ENCODE measurements around the gene BRCA1.
"Not testable (repeated sequence)": the region's sequence is repeated elsewhere in the genome, so short reads cannot be mapped to it uniquely, and the experiment has no call there.

The BRCA1 gene

GRCh38 chr17:43125133-43125966, at the start of gene BRCA1:
TSS of gene BRCA1 (minus strand) at chr17:43125364. CDS start at chr17:43124096, 1,268 bp downstream.
- peak; percentile 82 to 97 for DNase-seq

DNA sequence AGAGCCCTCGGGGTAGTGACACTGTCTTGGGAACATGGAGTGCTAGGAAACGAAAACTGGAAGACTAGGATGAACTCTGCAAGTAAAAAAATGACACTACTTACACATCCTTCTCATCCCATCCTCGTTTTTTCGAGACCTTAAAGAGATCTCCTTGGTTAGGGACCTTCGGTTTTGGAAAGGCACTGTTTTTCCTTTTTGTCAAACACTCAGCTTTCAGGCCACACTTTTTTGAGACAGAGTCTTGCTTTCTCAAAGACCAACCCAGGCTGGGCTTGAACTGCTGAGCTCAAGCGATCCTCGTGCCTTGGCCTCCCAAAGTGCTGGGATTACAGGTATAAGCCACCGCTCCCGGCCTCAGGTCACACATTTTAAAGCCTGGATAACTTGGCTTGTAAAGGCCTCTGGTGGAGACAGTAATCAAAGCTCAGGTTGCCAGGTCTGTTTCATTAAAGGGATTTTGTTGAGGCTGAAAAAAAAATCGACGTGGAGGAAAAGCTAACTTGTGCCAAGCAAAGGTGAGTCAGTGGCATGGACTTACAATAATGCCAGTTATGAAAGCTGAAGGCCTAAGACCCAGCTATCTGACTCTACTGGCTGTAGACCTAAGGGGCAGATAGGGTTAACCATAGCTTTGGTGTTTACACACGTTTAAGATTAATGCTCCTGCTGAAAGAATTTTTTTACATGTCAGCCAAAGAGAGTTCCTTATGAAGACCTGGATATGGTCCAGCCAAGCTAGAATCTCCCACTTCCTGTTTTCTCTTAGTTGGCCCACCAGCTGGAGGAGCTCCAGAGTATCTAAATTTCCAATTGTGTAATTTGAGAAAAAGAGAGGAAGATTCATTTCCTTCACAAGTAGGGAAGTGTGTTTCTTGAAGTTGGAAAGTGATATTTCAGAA, 46.7 kb upstream of the BRCA1 start:
- DNase-seq, result peak; percentile 4 to 30

- peak; percentile 95 to 98 for DNase-seq
These were observed 45.8 kb upstream of the BRCA1 start, which contains the start of gene NBR1 for GRCh38 chr17:43170766-43171585. TSS of gene NBR1 (plus strand) at chr17:43171214. CDS start at chr17:43175800, 4,586 bp downstream.

DNA sequence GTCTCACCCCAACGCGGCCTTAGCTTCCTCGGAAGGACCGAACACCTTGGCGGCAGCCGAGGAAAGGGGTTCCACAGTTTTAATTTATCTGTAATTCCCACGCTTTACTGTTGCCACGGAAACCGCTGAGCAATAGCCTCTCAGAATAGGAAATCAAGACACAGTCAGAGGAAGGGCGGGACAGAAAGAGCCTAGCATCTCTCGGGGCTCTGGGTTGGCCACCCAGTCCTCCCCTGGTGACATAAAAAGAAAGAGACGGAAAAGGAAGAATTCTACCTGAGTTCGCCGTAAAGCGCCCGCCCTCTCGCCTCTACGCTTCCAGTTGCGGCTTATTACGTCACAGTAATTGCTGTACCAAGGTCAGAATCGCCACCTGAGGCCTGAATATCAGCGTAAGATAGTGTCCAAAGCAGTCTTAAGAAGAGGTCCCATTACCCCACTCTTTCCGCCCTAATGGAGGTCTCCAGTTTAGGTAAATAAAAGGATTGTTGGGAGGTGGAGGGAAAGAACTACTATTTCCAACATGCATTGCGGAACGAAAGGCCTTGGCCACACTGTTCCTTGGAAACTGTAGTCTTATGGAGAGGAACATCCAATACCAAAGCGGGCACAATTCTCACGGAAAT, 45.1 kb upstream of the BRCA1 start:
- DNase-seq, result peak; percentile 74 to 94

- DNase-seq, result no peak
These were observed 44.5 kb upstream of the BRCA1 start for GRCh38 chr17:43169561-43170139.

GRCh38 chr17:43165971-43166370, 40.8 kb upstream of the BRCA1 start:
- not testable (repeated sequence) for DNase-seq

- not testable (repeated sequence) for DNase-seq
These were observed 34.8 kb upstream of the BRCA1 start for GRCh38 chr17:43159957-43160356.

GRCh38 chr17:43159232-43159631, 34.1 kb upstream of the BRCA1 start:
- DNase-seq, result not testable (repeated sequence)

- no peak for DNase-seq
These were observed 30.5 kb upstream of the BRCA1 start for GRCh38 chr17:43155666-43156065.

GRCh38 chr17:43153197-43153835, 28.2 kb upstream of the BRCA1 start:
- not testable (repeated sequence) for DNase-seq

DNA sequence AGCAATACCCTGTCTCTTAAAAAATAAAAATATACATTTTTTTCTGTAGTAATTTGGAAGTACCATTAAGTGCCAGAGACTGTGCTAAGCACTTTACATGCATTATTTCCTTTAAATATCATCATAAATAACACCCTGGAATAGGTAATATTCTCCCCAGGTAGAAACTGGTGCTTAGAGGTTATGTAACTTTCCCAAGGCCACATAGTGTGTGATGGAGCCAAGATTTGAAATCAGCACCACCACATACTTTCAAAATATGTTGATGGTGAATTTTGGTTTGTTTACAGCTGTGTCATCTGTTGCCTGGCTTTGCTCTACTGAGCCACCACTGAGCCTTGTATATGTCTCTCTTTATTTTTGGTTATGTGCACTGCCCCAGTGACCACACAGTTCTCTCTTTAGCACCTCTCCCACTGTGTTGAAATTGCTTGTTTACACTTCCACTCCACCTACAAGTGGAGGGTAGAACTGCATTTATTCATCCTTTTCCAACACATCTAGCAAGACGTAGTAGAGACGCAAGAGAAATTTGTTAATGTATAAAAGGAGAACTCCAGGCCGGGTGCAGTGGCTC, 26.8 kb upstream of the BRCA1 start:
- no peak for DNase-seq

DNA sequence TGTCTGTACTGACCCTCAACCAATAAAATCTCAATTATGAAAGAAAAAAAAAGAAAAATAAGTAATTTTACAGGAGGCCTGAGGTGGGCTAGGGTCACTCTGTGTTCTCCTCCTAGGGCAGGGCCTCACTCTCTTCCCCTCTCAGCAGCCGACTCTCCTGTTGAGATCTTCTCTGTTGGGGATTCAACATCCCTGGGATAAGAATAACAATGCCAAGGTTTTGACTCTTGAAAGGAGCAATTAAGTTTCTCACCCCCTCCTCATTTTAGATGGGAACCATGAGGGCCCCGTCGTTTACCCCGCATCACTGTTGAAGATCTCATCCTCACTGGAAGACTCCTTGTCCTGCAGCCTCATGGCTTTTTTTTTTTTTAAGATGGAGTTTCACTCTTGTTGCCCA, 21.5 kb upstream of the BRCA1 start:
- no peak for DNase-seq

- DNase-seq, result no peak
These were observed 18.0 kb upstream of the BRCA1 start for GRCh38 chr17:43143201-43143600.

DNA sequence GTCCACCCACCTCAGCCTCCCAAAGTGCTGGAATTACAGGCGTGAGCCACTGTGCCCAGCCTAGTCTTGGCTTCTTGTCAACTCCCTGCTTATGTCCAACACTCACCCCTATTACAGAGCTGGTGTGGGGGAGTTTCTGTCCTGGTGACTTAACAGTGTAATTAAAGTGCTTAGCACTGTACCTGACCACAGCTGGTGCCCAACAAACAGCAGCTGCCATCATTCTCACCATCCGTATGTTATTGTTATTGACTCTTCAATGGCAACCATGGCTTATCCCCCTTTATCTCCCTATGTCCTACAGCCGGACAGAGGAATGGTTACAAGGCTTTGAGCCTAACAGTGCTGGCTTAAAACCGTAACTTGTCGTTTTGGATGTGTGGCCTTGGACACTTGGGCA, 17.0 kb upstream of the BRCA1 start:
- DNase-seq, result no peak

DNA sequence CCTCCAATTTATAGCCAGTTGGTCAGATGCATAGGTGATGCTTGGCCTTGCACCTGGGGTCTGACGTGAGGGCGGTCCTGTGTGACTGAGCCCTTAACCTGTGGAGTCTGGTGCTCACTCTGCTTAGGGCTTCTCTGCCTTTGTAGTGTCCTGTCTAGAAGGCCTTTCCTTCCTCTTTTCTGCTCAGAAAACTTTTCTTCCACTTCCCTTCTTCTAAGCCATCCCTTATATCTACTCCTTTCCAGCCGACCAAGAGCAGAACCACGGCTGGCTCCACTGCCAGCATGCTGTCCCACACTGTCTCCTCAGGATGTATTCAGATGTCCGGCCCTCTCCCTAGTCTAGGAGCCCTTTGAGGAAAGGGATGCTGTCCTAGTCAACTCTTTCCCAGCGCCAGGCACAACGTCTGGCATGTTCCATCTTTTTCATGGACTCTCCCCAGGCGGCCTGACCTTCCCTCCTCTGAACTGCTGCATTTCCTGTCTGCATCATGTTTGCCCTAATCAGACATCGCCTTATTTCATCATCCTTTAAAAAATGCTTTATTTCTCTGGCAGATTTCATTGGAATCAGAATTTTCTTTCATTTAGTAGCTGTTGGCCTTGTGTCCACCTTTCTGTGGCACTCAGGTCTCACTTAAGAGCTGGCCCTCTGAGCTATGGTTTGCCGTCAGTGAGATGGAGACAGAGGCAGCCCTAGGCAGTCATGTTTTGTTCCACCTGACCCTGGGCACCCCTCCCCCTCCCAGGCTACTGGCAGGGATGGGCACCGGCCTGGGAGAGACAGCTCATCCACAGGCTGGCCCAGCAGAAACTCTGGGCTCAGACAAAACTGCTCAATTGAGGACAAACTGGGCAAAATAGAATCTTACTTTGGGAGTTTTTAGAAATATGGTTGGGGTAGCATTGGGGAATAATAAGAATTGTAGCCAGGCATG, 15.5 kb upstream of the BRCA1 start:
- DNase-seq, result no peak

GRCh38 chr17:43138531-43138930, 13.4 kb upstream of the BRCA1 start:
- DNase-seq, result not testable (repeated sequence)

DNA sequence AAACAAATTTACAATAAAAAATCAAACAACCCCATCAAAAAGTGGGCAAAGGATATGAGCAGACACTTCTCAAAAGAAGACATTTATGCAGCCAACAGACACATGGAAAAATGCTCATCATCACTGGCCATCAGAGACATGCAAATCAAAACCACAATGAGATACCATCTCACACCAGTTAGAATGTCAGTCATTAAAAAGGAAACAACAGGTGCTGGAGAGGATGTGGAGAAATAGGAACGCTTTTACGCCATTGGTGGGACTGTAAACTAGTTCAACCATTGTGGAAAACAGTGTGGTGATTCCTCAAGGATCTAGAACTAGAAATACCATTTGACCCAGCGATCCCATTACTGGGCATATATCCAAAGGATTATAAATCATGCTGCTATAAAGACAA, 11.4 kb upstream of the BRCA1 start:
- DNase-seq, result not testable (repeated sequence)

- DNase-seq, result no peak
These were observed 10.3 kb upstream of the BRCA1 start for GRCh38 chr17:43135454-43135819.

DNA sequence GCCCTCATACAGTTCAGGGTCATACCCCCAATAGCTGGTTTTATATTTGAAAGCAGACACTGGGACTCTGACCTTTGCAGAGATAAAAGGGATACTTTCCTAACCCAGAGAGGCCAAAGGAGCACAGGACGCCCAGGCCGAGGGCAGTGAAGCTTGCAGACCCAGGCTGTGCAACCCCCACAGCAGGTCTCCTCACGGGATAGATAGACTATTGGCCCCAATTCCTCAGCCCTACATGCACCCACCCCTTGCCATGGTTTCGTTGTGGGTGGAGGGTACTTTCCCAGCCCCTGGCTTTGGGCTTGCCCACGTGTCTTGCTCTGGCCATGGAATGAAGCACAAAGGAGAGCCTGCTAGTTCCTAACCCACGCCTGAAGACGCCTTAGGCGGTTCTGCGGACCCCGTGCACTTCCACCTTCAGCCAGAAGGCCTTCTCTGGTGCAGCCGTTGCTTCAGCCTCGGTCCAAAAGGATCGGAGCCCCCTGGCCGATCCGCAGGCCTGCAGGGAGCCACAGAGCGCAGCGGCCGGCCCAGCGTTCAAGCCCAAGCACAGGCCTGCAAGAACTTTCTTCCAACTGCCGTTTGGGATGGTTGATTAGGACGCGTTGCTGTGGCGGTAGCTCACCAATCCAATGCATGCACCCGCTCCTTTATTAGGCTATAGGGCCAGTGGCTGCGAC, 9.8 kb upstream of the BRCA1 start:
- DNase-seq, result no peak

All from hippocampal formation (tissue), 2 donors.